ENCODE measurements around the gene TNFRSF25. TPM values are rescaled to one million over a fixed set of nuclear protein-coding genes. Genes with fewer than 3 reads are reported as not detected.

TNFRSF25 gene
- polyA plus RNA-seq, 2 of the 4 experiments (the other 2 are of a cell fraction), result 0.65 to 3.4 TPM

DNA sequence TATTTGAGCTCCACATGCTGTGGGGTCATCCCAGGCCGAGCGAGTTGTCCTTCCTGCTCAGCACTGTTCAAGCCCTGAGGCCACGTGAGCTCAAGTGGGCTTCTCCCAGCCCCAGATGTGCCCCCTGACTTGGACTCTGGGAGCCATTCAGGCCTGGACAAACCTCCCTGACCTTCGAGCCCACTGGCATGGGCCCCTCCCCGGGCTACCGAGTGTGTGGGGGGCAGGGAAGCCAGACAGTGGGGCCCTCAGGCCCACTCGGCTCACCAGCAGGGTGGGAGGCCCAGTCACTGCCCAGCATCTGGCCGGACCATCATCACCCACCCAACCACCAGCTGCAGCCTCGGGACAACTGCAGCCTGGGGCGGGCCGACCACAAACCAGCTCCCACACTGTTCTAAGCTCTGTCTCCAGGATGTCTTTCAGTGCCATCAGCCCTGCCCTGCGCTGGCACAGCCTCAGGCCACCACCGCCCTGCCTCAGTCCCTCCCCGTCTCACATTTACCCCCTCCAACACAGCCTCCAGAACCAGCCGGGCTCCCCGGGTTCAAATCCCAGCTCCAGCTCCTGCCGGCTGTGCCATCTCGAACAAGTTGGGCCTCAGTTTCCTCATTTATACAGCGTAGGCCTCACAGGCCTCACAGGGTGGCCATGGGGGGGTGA, 46.4 kb upstream of the TNFRSF25 start:
- no peaks in the 10 kb centered on the region for H3K4me1 ChIP-seq
- no peak for DNase-seq (ENCODE audit: low read depth in 1 of 2, low spot score in 1 of 2)
- ChIA-PET POLR2A (no interaction called here), CTCF (interaction anchor here (1.4 to 3.9 kb wide), 4 partner anchors 11 to 26 kb away, joined by 4 to 12 read pairs (median 8); no protein-coding TSS in a partner anchor)
- no peak for TF ChIP-seq RARB (CRISPR knock-in tag; IDR thresholded peaks at IDR 0.05)
- no peak for TF ChIP-seq SMC3 (IDR thresholded peaks at IDR 0.05)
- no peak for TF ChIP-seq HOXB13 (CRISPR knock-in tag; IDR thresholded peaks at IDR 0.05; ENCODE audit: low read depth)
- TF ChIP-seq JUN (IDR thresholded peaks at IDR 0.05), result no peak
- no peak for TF ChIP-seq ESRRA (IDR thresholded peaks at IDR 0.05; ENCODE audit: borderline replicate concordance, low read length)
- TF ChIP-seq NPAS2 (CRISPR knock-in tag; IDR thresholded peaks at IDR 0.05; ENCODE audit: borderline replicate concordance), result no peak
- TF ChIP-seq FOSL2 (IDR thresholded peaks at IDR 0.05), result no peak
- no peak for TF ChIP-seq FOSL2 (CRISPR knock-in tag; IDR thresholded peaks at IDR 0.05)
- TF ChIP-seq PHF8 (IDR thresholded peaks at IDR 0.05; ENCODE audit: borderline replicate concordance, low read depth), result no peak
- no peak for TF ChIP-seq TP53 (CRISPR knock-in tag; IDR thresholded peaks at IDR 0.05)
- TF ChIP-seq ZNF302 (CRISPR knock-in tag; IDR thresholded peaks at IDR 0.05), result no peak
- TF ChIP-seq, protein P1, sequence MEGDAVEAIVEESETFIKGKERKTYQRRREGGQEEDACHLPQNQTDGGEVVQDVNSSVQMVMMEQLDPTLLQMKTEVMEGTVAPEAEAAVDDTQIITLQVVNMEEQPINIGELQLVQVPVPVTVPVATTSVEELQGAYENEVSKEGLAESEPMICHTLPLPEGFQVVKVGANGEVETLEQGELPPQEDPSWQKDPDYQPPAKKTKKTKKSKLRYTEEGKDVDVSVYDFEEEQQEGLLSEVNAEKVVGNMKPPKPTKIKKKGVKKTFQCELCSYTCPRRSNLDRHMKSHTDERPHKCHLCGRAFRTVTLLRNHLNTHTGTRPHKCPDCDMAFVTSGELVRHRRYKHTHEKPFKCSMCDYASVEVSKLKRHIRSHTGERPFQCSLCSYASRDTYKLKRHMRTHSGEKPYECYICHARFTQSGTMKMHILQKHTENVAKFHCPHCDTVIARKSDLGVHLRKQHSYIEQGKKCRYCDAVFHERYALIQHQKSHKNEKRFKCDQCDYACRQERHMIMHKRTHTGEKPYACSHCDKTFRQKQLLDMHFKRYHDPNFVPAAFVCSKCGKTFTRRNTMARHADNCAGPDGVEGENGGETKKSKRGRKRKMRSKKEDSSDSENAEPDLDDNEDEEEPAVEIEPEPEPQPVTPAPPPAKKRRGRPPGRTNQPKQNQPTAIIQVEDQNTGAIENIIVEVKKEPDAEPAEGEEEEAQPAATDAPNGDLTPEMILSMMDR (IDR thresholded peaks at IDR 0.05), result no peak
- no peak for TF ChIP-seq GATA3 (IDR thresholded peaks at IDR 0.05; ENCODE audit: borderline replicate concordance)
- no peak for TF ChIP-seq EP300 (IDR thresholded peaks at IDR 0.05)
- TF ChIP-seq JUNB (IDR thresholded peaks at IDR 0.05), result no peak
- no peak for TF ChIP-seq KDM1A (IDR thresholded peaks at IDR 0.05; ENCODE audit: low read depth)
- H3K9me3 ChIP-seq, result no peaks in the 10 kb centered on the region
- no peak overlapping the region for H3K4me2 ChIP-seq
- FAIRE-seq, result no peak
- 98% methylated on average over 8 of the region's 19 CpGs for WGBS (ENCODE audit: missing lambda C conversion rate)
- no peak overlapping the region for H3K27ac ChIP-seq
- no peak overlapping the region for H3K4me3 ChIP-seq
- ATAC-seq, result no peak

DNA sequence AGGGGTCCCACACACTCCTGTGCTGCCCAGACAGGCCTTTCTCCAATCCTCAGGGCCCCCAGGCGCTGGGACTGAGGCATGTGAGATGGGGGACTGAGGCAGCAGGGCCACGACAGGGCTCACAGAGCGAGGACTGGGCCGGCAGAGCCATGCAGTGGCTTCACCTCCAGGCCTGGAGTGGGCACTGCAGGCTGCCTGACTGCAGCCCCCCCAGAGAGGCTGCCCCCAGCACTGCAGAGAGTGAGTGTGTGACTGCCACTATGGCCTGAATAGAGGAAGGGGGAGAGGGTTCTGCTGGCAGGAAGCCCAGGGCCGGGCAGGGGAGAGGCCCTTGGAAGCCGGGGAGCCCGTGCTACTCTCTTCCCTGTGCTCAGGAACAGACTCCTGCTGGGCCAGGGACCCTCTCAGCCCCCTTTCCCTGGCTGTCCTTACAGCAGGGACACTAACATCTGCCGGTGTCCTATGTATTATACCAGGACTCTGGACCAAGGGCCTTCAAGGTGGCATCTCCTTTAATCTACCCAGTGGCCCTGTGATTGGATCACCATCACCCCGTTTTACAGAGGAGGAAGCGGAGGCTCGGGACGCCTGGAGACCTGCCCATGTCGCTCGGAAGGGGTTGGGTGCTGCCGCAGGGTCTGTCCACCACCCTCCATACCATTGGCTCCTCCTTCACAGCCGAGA, 45.7 kb upstream of the TNFRSF25 start:
- no peaks in the 10 kb centered on the region for H3K4me1 ChIP-seq
- WGBS (ENCODE audit: missing lambda C conversion rate), result 86% methylated on average over 5 of the region's 16 CpGs
- no peak overlapping the region for H3K4me3 ChIP-seq
- ChIA-PET CTCF (interaction anchor here (2.6 to 3.9 kb wide), 2 partner anchors 12 to 22 kb away, joined by 11 to 12 read pairs; no protein-coding TSS in a partner anchor), POLR2A (no interaction called here)
- no peak for TF ChIP-seq ZNF302 (CRISPR knock-in tag; IDR thresholded peaks at IDR 0.05)
- no peak for TF ChIP-seq MYC (IDR thresholded peaks at IDR 0.05; ENCODE audit: borderline replicate concordance, low read length)
- TF ChIP-seq NR3C1 (IDR thresholded peaks at IDR 0.05), result no peak
- no peak for TF ChIP-seq HOXA7 (CRISPR knock-in tag; IDR thresholded peaks at IDR 0.05)
- TF ChIP-seq MAZ (IDR thresholded peaks at IDR 0.05; ENCODE audit: borderline replicate concordance, low read depth, low read length), result no peak
- no peak for TF ChIP-seq EP300 (IDR thresholded peaks at IDR 0.05)
- TF ChIP-seq EHMT2 (IDR thresholded peaks at IDR 0.05; ENCODE audit: low read depth), result no peak
- TF ChIP-seq CBX8 (IDR thresholded peaks at IDR 0.05), result no peak
- no peak for TF ChIP-seq KDM5A (IDR thresholded peaks at IDR 0.05)
- TF ChIP-seq CHD2 (IDR thresholded peaks at IDR 0.05; ENCODE audit: low read length, partially characterized antibody), result no peak
- TF ChIP-seq, protein P1 (IDR thresholded peaks at IDR 0.05), result no peak
- TF ChIP-seq RCOR1 (IDR thresholded peaks at IDR 0.05; ENCODE audit: low read depth, low read length), result no peak
- TF ChIP-seq BHLHE40 (IDR thresholded peaks at IDR 0.05; ENCODE audit: low read depth, low read length), result no peak
- TF ChIP-seq CHD4 (IDR thresholded peaks at IDR 0.05; ENCODE audit: borderline replicate concordance), result no peak
- TF ChIP-seq, protein P2, sequence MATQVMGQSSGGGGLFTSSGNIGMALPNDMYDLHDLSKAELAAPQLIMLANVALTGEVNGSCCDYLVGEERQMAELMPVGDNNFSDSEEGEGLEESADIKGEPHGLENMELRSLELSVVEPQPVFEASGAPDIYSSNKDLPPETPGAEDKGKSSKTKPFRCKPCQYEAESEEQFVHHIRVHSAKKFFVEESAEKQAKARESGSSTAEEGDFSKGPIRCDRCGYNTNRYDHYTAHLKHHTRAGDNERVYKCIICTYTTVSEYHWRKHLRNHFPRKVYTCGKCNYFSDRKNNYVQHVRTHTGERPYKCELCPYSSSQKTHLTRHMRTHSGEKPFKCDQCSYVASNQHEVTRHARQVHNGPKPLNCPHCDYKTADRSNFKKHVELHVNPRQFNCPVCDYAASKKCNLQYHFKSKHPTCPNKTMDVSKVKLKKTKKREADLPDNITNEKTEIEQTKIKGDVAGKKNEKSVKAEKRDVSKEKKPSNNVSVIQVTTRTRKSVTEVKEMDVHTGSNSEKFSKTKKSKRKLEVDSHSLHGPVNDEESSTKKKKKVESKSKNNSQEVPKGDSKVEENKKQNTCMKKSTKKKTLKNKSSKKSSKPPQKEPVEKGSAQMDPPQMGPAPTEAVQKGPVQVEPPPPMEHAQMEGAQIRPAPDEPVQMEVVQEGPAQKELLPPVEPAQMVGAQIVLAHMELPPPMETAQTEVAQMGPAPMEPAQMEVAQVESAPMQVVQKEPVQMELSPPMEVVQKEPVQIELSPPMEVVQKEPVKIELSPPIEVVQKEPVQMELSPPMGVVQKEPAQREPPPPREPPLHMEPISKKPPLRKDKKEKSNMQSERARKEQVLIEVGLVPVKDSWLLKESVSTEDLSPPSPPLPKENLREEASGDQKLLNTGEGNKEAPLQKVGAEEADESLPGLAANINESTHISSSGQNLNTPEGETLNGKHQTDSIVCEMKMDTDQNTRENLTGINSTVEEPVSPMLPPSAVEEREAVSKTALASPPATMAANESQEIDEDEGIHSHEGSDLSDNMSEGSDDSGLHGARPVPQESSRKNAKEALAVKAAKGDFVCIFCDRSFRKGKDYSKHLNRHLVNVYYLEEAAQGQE (IDR thresholded peaks at IDR 0.05), result no peak
- TF ChIP-seq FOXS1 (CRISPR knock-in tag; IDR thresholded peaks at IDR 0.05), result no peak
- no peak for TF ChIP-seq TFCP2L1 (CRISPR knock-in tag; IDR thresholded peaks at IDR 0.05)
- no peak for TF ChIP-seq TP53 (CRISPR knock-in tag; IDR thresholded peaks at IDR 0.05)
- FAIRE-seq, result no peak
- H3K27ac ChIP-seq, result no peak overlapping the region
- H3K4me2 ChIP-seq, result no peak overlapping the region
- H3K9me3 ChIP-seq, result no peaks in the 10 kb centered on the region
- DNase-seq (ENCODE audit: low read depth in 1 of 2, low spot score in 1 of 2), result no peak
- no peak for ATAC-seq
